ENCODE data around the gene FSTL3.

Gene FSTL3

GRCh38 chr19:645912-646778, 30.0 kb upstream of the FSTL3 start:
- DNase-seq, result no peak

- DNase-seq, result no peak
These were observed 29.2 kb upstream of the FSTL3 start for GRCh38 chr19:646779-647565.

GRCh38 chr19:647566-648284, 28.5 kb upstream of the FSTL3 start:
- no peak for DNase-seq

GRCh38 chr19:648305-648704, 27.9 kb upstream of the FSTL3 start:
- DNase-seq, result no peak

GRCh38 chr19:648904-649801, 27.0 kb upstream of the FSTL3 start:
- DNase-seq, result no peak

GRCh38 chr19:650121-650520, 26.1 kb upstream of the FSTL3 start:
- no peak for DNase-seq

GRCh38 chr19:651114-651818, 24.9 kb upstream of the FSTL3 start:
- DNase-seq, result no peak

GRCh38 chr19:651991-652390, 24.2 kb upstream of the FSTL3 start:
- DNase-seq, result no peak

GRCh38 chr19:652467-653389, 23.5 kb upstream of the FSTL3 start:
- no peak for DNase-seq

GRCh38 chr19:653425-653824, 22.8 kb upstream of the FSTL3 start:
- DNase-seq, result no peak

- no peak for DNase-seq
These were observed 20.5 kb upstream of the FSTL3 start for GRCh38 chr19:655691-656090.

- DNase-seq, result no peak
These were observed 19.2 kb upstream of the FSTL3 start for GRCh38 chr19:656751-657559.

GRCh38 chr19:657611-658010, 18.6 kb upstream of the FSTL3 start:
- DNase-seq, result no peak

GRCh38 chr19:658059-658839, 17.9 kb upstream of the FSTL3 start:
- no peak for DNase-seq

- DNase-seq, result no peak
These were observed 17.0 kb upstream of the FSTL3 start for GRCh38 chr19:658916-659839.

- DNase-seq, result no peak
These were observed 15.3 kb upstream of the FSTL3 start for GRCh38 chr19:660793-661426.
